ENCODE results near the gene NDST1. TPM values are rescaled to one million over a fixed set of nuclear protein-coding genes. Genes with fewer than 3 reads are reported as not detected.

Gene NDST1
- total RNA-seq, 2 donors from 2014 or later, result 112 to 131 TPM

DNA sequence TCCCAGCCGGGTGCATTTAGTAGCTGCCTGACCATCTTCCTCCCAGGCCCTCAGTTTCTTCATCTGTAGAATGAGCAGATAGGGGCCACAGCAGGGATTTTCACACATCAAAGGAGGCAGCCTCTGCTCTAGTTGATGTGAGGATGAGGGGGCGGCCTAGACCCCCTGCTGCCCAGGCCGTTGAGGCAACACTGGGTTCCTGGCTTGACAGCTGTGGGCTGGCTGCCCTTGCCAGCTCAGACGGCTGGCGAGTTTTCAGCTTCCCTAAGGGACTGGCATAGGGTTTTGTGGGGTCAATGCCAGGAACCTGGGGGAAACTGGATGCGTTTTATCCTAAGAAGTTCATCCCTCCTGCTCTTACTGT, 49.6 kb downstream of the NDST1 start:
- ATAC-seq (ENCODE audit: insufficient number of reproducible peaks, low FRiP score, low read depth), result no peak
- peak overlapping the region; percentile 35 to 59 for H3K27ac ChIP-seq

GRCh38 chr5:150558088-150558621, 50.2 kb downstream of the NDST1 start:
- H3K36me3 ChIP-seq, result peaks cover 14% of the 10 kb centered on the region
- TF ChIP-seq, protein P1, sequence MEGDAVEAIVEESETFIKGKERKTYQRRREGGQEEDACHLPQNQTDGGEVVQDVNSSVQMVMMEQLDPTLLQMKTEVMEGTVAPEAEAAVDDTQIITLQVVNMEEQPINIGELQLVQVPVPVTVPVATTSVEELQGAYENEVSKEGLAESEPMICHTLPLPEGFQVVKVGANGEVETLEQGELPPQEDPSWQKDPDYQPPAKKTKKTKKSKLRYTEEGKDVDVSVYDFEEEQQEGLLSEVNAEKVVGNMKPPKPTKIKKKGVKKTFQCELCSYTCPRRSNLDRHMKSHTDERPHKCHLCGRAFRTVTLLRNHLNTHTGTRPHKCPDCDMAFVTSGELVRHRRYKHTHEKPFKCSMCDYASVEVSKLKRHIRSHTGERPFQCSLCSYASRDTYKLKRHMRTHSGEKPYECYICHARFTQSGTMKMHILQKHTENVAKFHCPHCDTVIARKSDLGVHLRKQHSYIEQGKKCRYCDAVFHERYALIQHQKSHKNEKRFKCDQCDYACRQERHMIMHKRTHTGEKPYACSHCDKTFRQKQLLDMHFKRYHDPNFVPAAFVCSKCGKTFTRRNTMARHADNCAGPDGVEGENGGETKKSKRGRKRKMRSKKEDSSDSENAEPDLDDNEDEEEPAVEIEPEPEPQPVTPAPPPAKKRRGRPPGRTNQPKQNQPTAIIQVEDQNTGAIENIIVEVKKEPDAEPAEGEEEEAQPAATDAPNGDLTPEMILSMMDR (IDR thresholded peaks at IDR 0.05), result no peak
- ATAC-seq (ENCODE audit: insufficient number of reproducible peaks, low FRiP score, low read depth) (no peak), DNase-seq (ENCODE audit: low spot score) (no peak)
- no peaks in the 10 kb centered on the region for H3K9me3 ChIP-seq
- no peak overlapping the region for H3K4me3 ChIP-seq
- peak overlapping the region; percentile 35 to 59 for H3K27ac ChIP-seq
- peaks cover 10 to 16% of the 10 kb centered on the region in 2 donors for H3K4me1 ChIP-seq (ENCODE audit: control insufficient read depth in 1 of 2, low read depth in 2 of 2)
- no peaks in the 10 kb centered on the region for H3K27me3 ChIP-seq (replicated peaks; ENCODE audit: insufficient read depth)

More for the DNA sequence above, 49.6 kb downstream of the NDST1 start:
- no peaks in the 10 kb centered on the region for H3K27me3 ChIP-seq (replicated peaks; ENCODE audit: insufficient read depth)
- TF ChIP-seq, protein P1 (IDR thresholded peaks at IDR 0.05), result no peak
- peaks cover 21% of the 10 kb centered on the region for H3K36me3 ChIP-seq
- no peak overlapping the region for H3K4me3 ChIP-seq
- no peak for DNase-seq (ENCODE audit: low spot score)
- no peaks in the 10 kb centered on the region for H3K9me3 ChIP-seq
- peaks cover 10 to 16% of the 10 kb centered on the region in 2 donors for H3K4me1 ChIP-seq (ENCODE audit: control insufficient read depth in 1 of 2, low read depth in 2 of 2)

GRCh38 chr5:150559088-150559487, 51.2 kb downstream of the NDST1 start:
- H3K36me3 ChIP-seq, result peaks cover 6% of the 10 kb centered on the region
- ATAC-seq (ENCODE audit: insufficient number of reproducible peaks, low FRiP score, low read depth), result no peak
- TF ChIP-seq, protein P1 (IDR thresholded peaks at IDR 0.05), result no peak
- H3K27me3 ChIP-seq (replicated peaks; ENCODE audit: insufficient read depth), result no peaks in the 10 kb centered on the region
- no peak overlapping the region for H3K4me3 ChIP-seq
- DNase-seq (ENCODE audit: low spot score), result no peak
- H3K4me1 ChIP-seq (ENCODE audit: control insufficient read depth in 1 of 2, low read depth in 2 of 2), result peaks cover 10 to 16% of the 10 kb centered on the region in 2 donors
- no peak overlapping the region for H3K27ac ChIP-seq
- no peaks in the 10 kb centered on the region for H3K9me3 ChIP-seq

GRCh38 chr5:150559701-150560100, 51.8 kb downstream of the NDST1 start:
- no peak for ATAC-seq (ENCODE audit: insufficient number of reproducible peaks, low FRiP score, low read depth)
- TF ChIP-seq, protein P1 (IDR thresholded peaks at IDR 0.05), result no peak
- Histone ChIP-seq H3K4me1 (ENCODE audit: control insufficient read depth in 1 of 2, low read depth in 2 of 2) (peaks cover 10 to 16% of the 10 kb centered on the region in 2 donors), H3K27me3 (replicated peaks; ENCODE audit: insufficient read depth) (no peaks in the 10 kb centered on the region), H3K4me3 (no peak overlapping the region), H3K9me3 (no peaks in the 10 kb centered on the region), H3K27ac (no peak overlapping the region), H3K36me3 (peaks cover 6% of the 10 kb centered on the region)
- DNase-seq (ENCODE audit: low spot score), result no peak

- DNase-seq (ENCODE audit: low spot score) (peak; percentile 87), ATAC-seq (ENCODE audit: insufficient number of reproducible peaks, low FRiP score, low read depth) (no peak)
- H3K36me3 ChIP-seq, result peaks cover 5% of the 10 kb centered on the region
- no peak overlapping the region for H3K4me3 ChIP-seq
- peaks cover 10 to 16% of the 10 kb centered on the region in 2 donors for H3K4me1 ChIP-seq (ENCODE audit: control insufficient read depth in 1 of 2, low read depth in 2 of 2)
- TF ChIP-seq, protein P1 (IDR thresholded peaks at IDR 0.05), result peak; percentile 96
- H3K27me3 ChIP-seq (replicated peaks; ENCODE audit: insufficient read depth), result no peaks in the 10 kb centered on the region
- H3K27ac ChIP-seq, result no peak overlapping the region
- H3K9me3 ChIP-seq, result no peaks in the 10 kb centered on the region
These were observed 52.7 kb downstream of the NDST1 start for GRCh38 chr5:150560401-150561191.

Measured in thoracic aorta (tissue), 2 donors.